Dermis microvascular lymphatic vessel endothelial cell (primary cell): Measurements from ENCODE around the gene PIM1. TPM values are rescaled to one million over a fixed set of nuclear protein-coding genes. Genes with fewer than 3 reads are reported as not detected.
"Not testable (repeated sequence)": the region's sequence is repeated elsewhere in the genome, so short reads cannot be mapped to it uniquely, and the experiment has no call there.

Experiments used
- DNase-seq, 2 donors: peaks; one replicate each; pipeline versions ENCODE4 v3.0.0 to v3.0.0-alpha.2; 2010; ENCODE audit warnings: low read depth in 2 of 2
- total RNA-seq: library from RNA; depleted of rRNA; stranded (reverse); fragments of >200 nt; gene quantifications from 2 replicates; pipeline ENCODE4 v1.2.1, GENCODE V29; 2014

The PIM1 gene
- total RNA-seq = 0.64 and 0.89 TPM in 2 replicates

GRCh38 chr6:37169496-37170272 is at the start of gene PIM1:
Gene PIM1, plus strand, starts transcription at chr6:37170152. Its CDS starts 424 bp downstream, at chr6:37170576.
- peak; percentile 66 to 98 for DNase-seq

- DNase-seq = no peak
These were observed 48.4 kb upstream of the PIM1 start for GRCh38 chr6:37121556-37121955.

- no peak for DNase-seq
These were observed 47.1 kb upstream of the PIM1 start for GRCh38 chr6:37122861-37123260.

GRCh38 chr6:37123957-37124729 is 45.8 kb upstream of the PIM1 start:
- DNase-seq = no peak

- no peak for DNase-seq
These were observed 44.0 kb upstream of the PIM1 start for GRCh38 chr6:37125774-37126492.

- DNase-seq = no peak
These were observed 43.4 kb upstream of the PIM1 start for GRCh38 chr6:37126493-37126958.

GRCh38 chr6:37126961-37127616 is 42.9 kb upstream of the PIM1 start:
- no peak for DNase-seq

- peak in 1 of 2 donors; percentile 40 for DNase-seq
These were observed 41.7 kb upstream of the PIM1 start for GRCh38 chr6:37127961-37128862.

GRCh38 chr6:37128863-37129443 is 41.0 kb upstream of the PIM1 start:
- DNase-seq = not testable (repeated sequence)

- no peak for DNase-seq
These were observed 40.4 kb upstream of the PIM1 start for GRCh38 chr6:37129566-37129965.

- DNase-seq = no peak
These were observed 39.2 kb upstream of the PIM1 start for GRCh38 chr6:37130704-37131103.

- peak in 1 of 2 donors; percentile 49 for DNase-seq
These were observed 38.6 kb upstream of the PIM1 start for GRCh38 chr6:37131104-37131959.

GRCh38 chr6:37131960-37132253 is 38.0 kb upstream of the PIM1 start:
- no peak for DNase-seq

GRCh38 chr6:37134036-37134395 is 35.9 kb upstream of the PIM1 start:
- DNase-seq = peak in 1 of 2 donors; percentile 48

GRCh38 chr6:37134396-37135191 is 35.4 kb upstream of the PIM1 start:
- DNase-seq = peak in 1 of 2 donors; percentile 89

- no peak for DNase-seq
These were observed 33.9 kb upstream of the PIM1 start for GRCh38 chr6:37135835-37136694.

- no peak for DNase-seq
These were observed 33.1 kb upstream of the PIM1 start for GRCh38 chr6:37136821-37137200.
